ENCODE data around the gene CCDC51. TPM values are rescaled to one million over a fixed set of nuclear protein-coding genes. Genes with fewer than 3 reads are reported as not detected.

CCDC51 gene
- total and polyA plus RNA-seq, 2 donors (not counting 3 experiments of a cell fraction or from before 2014, with no cell fraction given), result 11.2 to 11.3 TPM

DNA sequence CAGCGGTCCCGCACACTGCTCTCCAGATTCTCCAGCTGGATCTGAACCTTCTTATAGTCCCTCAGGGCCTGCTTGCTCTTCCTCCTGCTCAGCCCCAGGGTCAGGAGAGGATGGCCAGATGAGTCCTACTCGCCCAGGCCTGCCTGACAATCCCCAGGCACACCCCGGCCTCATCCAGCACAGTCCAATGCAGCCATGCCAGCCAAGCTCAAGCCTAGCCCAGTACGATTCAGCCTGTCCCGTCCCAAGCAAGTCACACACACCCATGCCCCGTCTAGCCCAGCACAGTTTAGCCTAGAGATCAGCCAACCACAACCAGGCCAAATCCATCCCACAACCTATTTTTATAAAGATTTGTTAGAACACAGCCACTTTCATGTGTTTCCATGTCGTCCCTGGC, 26.8 kb downstream of the CCDC51 start:
- no peaks in the 10 kb centered on the region for H3K27me3 ChIP-seq (ENCODE audit: control insufficient read depth in 2 of 2, insufficient read depth in 2 of 2, low read length in 2 of 2)
- no peak overlapping the region for H3K4me3 ChIP-seq (replicated peaks in 1 of 3; ENCODE audit: insufficient read depth in 1 of 3, low read depth in 1 of 3, low read length in 3 of 3)
- intact Hi-C loops (cut with micrococcal nuclease), result no loop called here
- dilution Hi-C loops (cut with MboI; ENCODE audit: extremely low pct_ligation_motif_present, low sequenced_read_pairs), result no loop called here
- BruUV-seq (replicated peaks), result no TSS peak
- H4K20me1 ChIP-seq (replicated peaks; ENCODE audit: control insufficient read depth, extremely low read depth, insufficient read depth, low read length), result no peaks in the 10 kb centered on the region
- H3K79me2 ChIP-seq (ENCODE audit: control insufficient read depth, insufficient read depth, low read length), result no peaks in the 10 kb centered on the region
- H2AFZ ChIP-seq (ENCODE audit: low read depth, low read length), result no peak overlapping the region
- POLR2A ChIA-PET, result no interaction called here
- H3K9ac ChIP-seq (replicated peaks; ENCODE audit: extremely low read depth, insufficient read depth, low read length), result no peak overlapping the region
- TF ChIP-seq, protein P1, sequence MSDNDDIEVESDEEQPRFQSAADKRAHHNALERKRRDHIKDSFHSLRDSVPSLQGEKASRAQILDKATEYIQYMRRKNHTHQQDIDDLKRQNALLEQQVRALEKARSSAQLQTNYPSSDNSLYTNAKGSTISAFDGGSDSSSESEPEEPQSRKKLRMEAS (IDR thresholded peaks at IDR 0.05; ENCODE audit: insufficient read depth, insufficient read length), result no peak
- H3K36me3 ChIP-seq (ENCODE audit: control insufficient read depth in 2 of 2, extremely low read depth in 1 of 2, insufficient read depth in 2 of 2, low read length in 2 of 2), result peaks cover 0 to 36% of the 10 kb centered on the region in 2 experiments
- no peaks in the 10 kb centered on the region for H3K4me1 ChIP-seq (ENCODE audit: control insufficient read depth, extremely low read depth, insufficient read depth, low read length)
- H3K27ac ChIP-seq (ENCODE audit: insufficient read depth, low read depth, low read length), result no peak overlapping the region
- no peak for FAIRE-seq
- CTCF ChIA-PET, result interaction anchor here (1.4 to 4.3 kb wide), 2 partner anchors 12 to 23 kb away, joined by 8 to 12 read pairs; no protein-coding TSS in a partner anchor
- no peak for DNase-seq (ENCODE audit: low read depth, low spot score)
- no peak overlapping the region for H3K4me2 ChIP-seq (ENCODE audit: insufficient read depth, low read length)
- H3K9me1 ChIP-seq (replicated peaks; ENCODE audit: control insufficient read depth, extremely low read depth, insufficient read depth, low read length), result no peaks in the 10 kb centered on the region
- no peaks in the 10 kb centered on the region for H3K9me3 ChIP-seq (replicated peaks; ENCODE audit: control insufficient read depth, insufficient read depth, low read length)

- TF ChIP-seq FOS (IDR thresholded peaks at IDR 0.05; ENCODE audit: borderline replicate concordance, insufficient read depth, low read length) (no peak), JUN (IDR thresholded peaks at IDR 0.05; ENCODE audit: borderline replicate concordance, insufficient read depth, insufficient read length, low read depth) (no peak), CTCF (IDR thresholded peaks at IDR 0.05; ENCODE audit: extremely low read depth in 1 of 2, insufficient read depth in 1 of 2, low read depth in 1 of 2, low read length in 2 of 2) (no peak), POLR2A (IDR thresholded peaks at IDR 0.05; ENCODE audit: low read depth, low read length) (no peak), GATA2 (IDR thresholded peaks at IDR 0.05; ENCODE audit: insufficient read depth, insufficient read length, low read depth, low read length) (no peak), EZH2 (IDR thresholded peaks at IDR 0.05; ENCODE audit: borderline replicate concordance, low read depth, low read length, severe bottlenecking) (no peak), MYC (IDR thresholded peaks at IDR 0.05; ENCODE audit: low read depth, low read length) (no peak), POLR2AphosphoS5 (IDR thresholded peaks at IDR 0.05; ENCODE audit: insufficient read depth, low read depth, low read length) (no peak)
- TF ChIP-seq, protein P1 (IDR thresholded peaks at IDR 0.05; ENCODE audit: insufficient read depth, insufficient read length), result no peak
- Histone ChIP-seq H3K4me3 (replicated peaks in 1 of 3; ENCODE audit: insufficient read depth in 1 of 3, low read depth in 1 of 3, low read length in 3 of 3) (no peak overlapping the region), H4K20me1 (replicated peaks; ENCODE audit: control insufficient read depth, extremely low read depth, insufficient read depth, low read length) (no peaks in the 10 kb centered on the region), H3K27me3 (ENCODE audit: control insufficient read depth in 2 of 2, insufficient read depth in 2 of 2, low read length in 2 of 2) (no peaks in the 10 kb centered on the region), H3K9ac (replicated peaks; ENCODE audit: extremely low read depth, insufficient read depth, low read length) (no peak overlapping the region), H2AFZ (ENCODE audit: low read depth, low read length) (no peak overlapping the region), H3K36me3 (ENCODE audit: control insufficient read depth in 2 of 2, extremely low read depth in 1 of 2, insufficient read depth in 2 of 2, low read length in 2 of 2) (peaks cover 0 to 36% of the 10 kb centered on the region in 2 experiments), H3K4me1 (ENCODE audit: control insufficient read depth, extremely low read depth, insufficient read depth, low read length) (no peaks in the 10 kb centered on the region), H3K9me1 (replicated peaks; ENCODE audit: control insufficient read depth, extremely low read depth, insufficient read depth, low read length) (no peaks in the 10 kb centered on the region), H3K9me3 (replicated peaks; ENCODE audit: control insufficient read depth, insufficient read depth, low read length) (no peaks in the 10 kb centered on the region), H3K79me2 (ENCODE audit: control insufficient read depth, insufficient read depth, low read length) (no peaks in the 10 kb centered on the region), H3K27ac (ENCODE audit: insufficient read depth, low read depth, low read length) (no peak overlapping the region), H3K4me2 (ENCODE audit: insufficient read depth, low read length) (no peak overlapping the region)
- CTCF ChIA-PET, result interaction anchor here (1.4 to 4.3 kb wide), 3 partner anchors 12 to 24 kb away, joined by 8 to 13 read pairs (median 12); no protein-coding TSS in a partner anchor
- dilution Hi-C loops (cut with MboI; ENCODE audit: extremely low pct_ligation_motif_present, low sequenced_read_pairs), result no loop called here
- TSS peak; percentile 17 for BruUV-seq (replicated peaks)
- intact Hi-C loops (cut with micrococcal nuclease), result no loop called here
- no peak for FAIRE-seq
- POLR2A ChIA-PET, result no interaction called here
- no peak for DNase-seq (ENCODE audit: low read depth, low spot score)
Measured at GRCh38 chr3:48412375-48413001, 27.4 kb downstream of the CCDC51 start.
